DMS 273 (cell line): ENCODE measurements around the gene THUMPD2.

Experiments
- DNase-seq: peaks from one replicate; lab custom pipeline; 2025; ENCODE audit not compliant: unreplicated experiment; lab: John Stamatoyannopoulos, UW

THUMPD2 gene

GRCh38 chr2:39720970-39721369 is 58.1 kb downstream of the THUMPD2 start:
- no peak for DNase-seq

- DNase-seq: no peak
Observed at GRCh38 chr2:39719317-39719716, 59.7 kb downstream of the THUMPD2 start.

GRCh38 chr2:39718483-39718882 is 60.6 kb downstream of the THUMPD2 start:
- DNase-seq: no peak

GRCh38 chr2:39717067-39717466 is 62.0 kb downstream of the THUMPD2 start:
- DNase-seq: peak; percentile 44

GRCh38 chr2:39715822-39716221 is 63.2 kb downstream of the THUMPD2 start:
- no peak for DNase-seq

- no peak for DNase-seq
Observed at GRCh38 chr2:39715095-39715494, 64.0 kb downstream of the THUMPD2 start.

GRCh38 chr2:39712953-39713352 is 66.1 kb downstream of the THUMPD2 start:
- DNase-seq: no peak

GRCh38 chr2:39710807-39711206 is 68.3 kb downstream of the THUMPD2 start:
- DNase-seq: no peak

GRCh38 chr2:39708003-39708402 is 71.1 kb downstream of the THUMPD2 start:
- DNase-seq: no peak

GRCh38 chr2:39706945-39707344 is 72.1 kb downstream of the THUMPD2 start:
- DNase-seq: no peak

GRCh38 chr2:39706312-39706711 is 72.7 kb downstream of the THUMPD2 start:
- no peak for DNase-seq

GRCh38 chr2:39705638-39706037 is 73.4 kb downstream of the THUMPD2 start:
- DNase-seq: no peak

- DNase-seq: no peak
Observed at GRCh38 chr2:39704540-39704939, 74.5 kb downstream of the THUMPD2 start.

GRCh38 chr2:39703181-39703872 is 75.7 kb downstream of the THUMPD2 start:
- DNase-seq: peak; percentile 61

- DNase-seq: no peak
Observed at GRCh38 chr2:39701137-39701536, 77.9 kb downstream of the THUMPD2 start.

- peak; percentile 81 for DNase-seq
Observed at GRCh38 chr2:39697454-39697853, 81.6 kb downstream of the THUMPD2 start.

- peak; percentile 90 for DNase-seq
Observed at GRCh38 chr2:39696838-39697237, 82.2 kb downstream of the THUMPD2 start.

- peak; percentile 86 for DNase-seq
Observed at GRCh38 chr2:39696101-39696553, 82.9 kb downstream of the THUMPD2 start.

GRCh38 chr2:39693245-39693644 is 85.8 kb downstream of the THUMPD2 start:
- DNase-seq: peak; percentile 6

GRCh38 chr2:39689876-39690275 is 89.2 kb downstream of the THUMPD2 start:
- no peak for DNase-seq

GRCh38 chr2:39689272-39689841 is 89.7 kb downstream of the THUMPD2 start:
- DNase-seq: no peak

- DNase-seq: no peak
Observed at GRCh38 chr2:39688181-39688580, 90.9 kb downstream of the THUMPD2 start.

GRCh38 chr2:39686456-39686855 is 92.6 kb downstream of the THUMPD2 start:
- DNase-seq: no peak
